HG02763 (cell line): ENCODE data around the gene SAMD8.

Experiments
- ATAC-seq: cut with Tn5 transposase; IDR thresholded peaks from one replicate; pipeline ENCODE4 v1.9.1; 2021; ENCODE audit warnings: mild to moderate bottlenecking, moderate library complexity; ENCODE audit not compliant: unreplicated experiment

SAMD8 gene

GRCh38 chr10:75084834-75085384 is 26.5 kb upstream of the SAMD8 start:
- no peak for ATAC-seq

- no peak for ATAC-seq
Observed at GRCh38 chr10:75086278-75086934, 25.1 kb upstream of the SAMD8 start.

GRCh38 chr10:75088640-75089039 is 22.8 kb upstream of the SAMD8 start:
- ATAC-seq, result no peak

- no peak for ATAC-seq
Observed at GRCh38 chr10:75089634-75090033, 21.8 kb upstream of the SAMD8 start.

- no peak for ATAC-seq
Observed at GRCh38 chr10:75091146-75091545, 20.3 kb upstream of the SAMD8 start.

GRCh38 chr10:75094465-75094864 is 17.0 kb upstream of the SAMD8 start:
- ATAC-seq, result no peak

- ATAC-seq, result no peak
Observed at GRCh38 chr10:75095631-75096030, 15.8 kb upstream of the SAMD8 start.

GRCh38 chr10:75096749-75097148 is 14.7 kb upstream of the SAMD8 start:
- no peak for ATAC-seq

- no peak for ATAC-seq
Observed at GRCh38 chr10:75097666-75098285, 13.7 kb upstream of the SAMD8 start.

- no peak for ATAC-seq
Observed at GRCh38 chr10:75098902-75099673, 12.4 kb upstream of the SAMD8 start.

- ATAC-seq, result peak; percentile 71
Observed at GRCh38 chr10:75099952-75100763, 11.3 kb upstream of the SAMD8 start.

- no peak for ATAC-seq
Observed at GRCh38 chr10:75100764-75101291, 10.6 kb upstream of the SAMD8 start.

- no peak for ATAC-seq
Observed at GRCh38 chr10:75101416-75102251, 9.8 kb upstream of the SAMD8 start.

GRCh38 chr10:75102830-75103673 is 8.4 kb upstream of the SAMD8 start:
- ATAC-seq, result no peak

GRCh38 chr10:75103881-75104686 is 7.4 kb upstream of the SAMD8 start:
- ATAC-seq, result no peak

GRCh38 chr10:75104842-75105241 is 6.6 kb upstream of the SAMD8 start:
- ATAC-seq, result no peak

- no peak for ATAC-seq
Observed at GRCh38 chr10:75105576-75106197, 5.8 kb upstream of the SAMD8 start.

GRCh38 chr10:75106242-75106641 is 5.2 kb upstream of the SAMD8 start:
- no peak for ATAC-seq
